RWPE2 (cell line): ENCODE data around the gene VTI1A.
A peak's percentile ranks its signal among the peaks of the same experiment; 100 is the strongest.
"Not testable (repeated sequence)": the region's sequence is repeated elsewhere in the genome, so short reads cannot be mapped to it uniquely, and the experiment has no call there.

Experiments used
- ATAC-seq: fragments of 200-7000 bp; cut with Tn5 transposase; 3 replicates; pipeline ENCODE4 v1.9.1; 2021; ENCODE audit warnings: low read depth
- DNase-seq: peaks from one replicate; pipeline ENCODE4 v3.0.0-alpha.2; 2020; ENCODE audit warnings: low spot score
- H3K27ac ChIP-seq: fragments of 450-650 bp; 2 replicates; pipeline ENCODE4 v1.5.1; 2017; ENCODE audit warnings: mild to moderate bottlenecking; ENCODE audit not compliant: poor library complexity, severe bottlenecking
- H3K27me3 ChIP-seq: fragments of 250-450 bp; sonication (Bioruptor Pico); 2 replicates; pipeline ENCODE4 v1.5.1; 2021; ENCODE audit warnings: mild to moderate bottlenecking, moderate library complexity; ENCODE audit not compliant: insufficient read depth, poor library complexity, severe bottlenecking
- H3K36me3 ChIP-seq: fragments of 250-450 bp; sonication (Bioruptor Pico); 2 replicates; pipeline ENCODE4 v1.5.1; 2020; ENCODE audit warnings: low read depth, mild to moderate bottlenecking, moderate library complexity
- H3K4me1 ChIP-seq: fragments of 250-450 bp; sonication (Bioruptor Pico); 2 replicates; pipeline ENCODE4 v1.5.1; 2021; ENCODE audit warnings: mild to moderate bottlenecking, moderate library complexity; ENCODE audit not compliant: insufficient read depth, poor library complexity, severe bottlenecking
- H3K4me3 ChIP-seq: fragments of 250-450 bp; sonication (Bioruptor Pico); 2 replicates; pipeline ENCODE4 v1.5.1; 2021; ENCODE audit warnings: mild to moderate bottlenecking, moderate library complexity; ENCODE audit not compliant: severe bottlenecking
- H3K9me3 ChIP-seq: fragments of 250-450 bp; sonication (Bioruptor Pico); 2 replicates; pipeline ENCODE4 v1.5.1; 2021; ENCODE audit warnings: mild to moderate bottlenecking, moderate library complexity; ENCODE audit not compliant: severe bottlenecking
- TF ChIP-seq, protein P1 (sequence below): fragments of 450-650 bp; IDR thresholded peaks from one replicate; pipeline ENCODE4 v1.5.1; 2017; ENCODE audit warnings: mild to moderate bottlenecking, moderate library complexity; ENCODE audit not compliant: poor library complexity, severe bottlenecking

The VTI1A gene

GRCh38 chr10:112461029-112461887 lies 14.2 kb downstream of the VTI1A start:
- H3K27ac ChIP-seq, result peak overlapping the region; percentile 13
- TF ChIP-seq, protein P1, sequence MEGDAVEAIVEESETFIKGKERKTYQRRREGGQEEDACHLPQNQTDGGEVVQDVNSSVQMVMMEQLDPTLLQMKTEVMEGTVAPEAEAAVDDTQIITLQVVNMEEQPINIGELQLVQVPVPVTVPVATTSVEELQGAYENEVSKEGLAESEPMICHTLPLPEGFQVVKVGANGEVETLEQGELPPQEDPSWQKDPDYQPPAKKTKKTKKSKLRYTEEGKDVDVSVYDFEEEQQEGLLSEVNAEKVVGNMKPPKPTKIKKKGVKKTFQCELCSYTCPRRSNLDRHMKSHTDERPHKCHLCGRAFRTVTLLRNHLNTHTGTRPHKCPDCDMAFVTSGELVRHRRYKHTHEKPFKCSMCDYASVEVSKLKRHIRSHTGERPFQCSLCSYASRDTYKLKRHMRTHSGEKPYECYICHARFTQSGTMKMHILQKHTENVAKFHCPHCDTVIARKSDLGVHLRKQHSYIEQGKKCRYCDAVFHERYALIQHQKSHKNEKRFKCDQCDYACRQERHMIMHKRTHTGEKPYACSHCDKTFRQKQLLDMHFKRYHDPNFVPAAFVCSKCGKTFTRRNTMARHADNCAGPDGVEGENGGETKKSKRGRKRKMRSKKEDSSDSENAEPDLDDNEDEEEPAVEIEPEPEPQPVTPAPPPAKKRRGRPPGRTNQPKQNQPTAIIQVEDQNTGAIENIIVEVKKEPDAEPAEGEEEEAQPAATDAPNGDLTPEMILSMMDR, result no peak
- peaks cover 14% of the 10 kb centered on the region for H3K4me1 ChIP-seq
- ATAC-seq (peak; percentile 88), DNase-seq (no peak)
- no peak overlapping the region for H3K4me3 ChIP-seq
- no peaks in the 10 kb centered on the region for H3K27me3 ChIP-seq
- H3K36me3 ChIP-seq, result peaks cover 33% of the 10 kb centered on the region
- no peaks in the 10 kb centered on the region for H3K9me3 ChIP-seq

DNA sequence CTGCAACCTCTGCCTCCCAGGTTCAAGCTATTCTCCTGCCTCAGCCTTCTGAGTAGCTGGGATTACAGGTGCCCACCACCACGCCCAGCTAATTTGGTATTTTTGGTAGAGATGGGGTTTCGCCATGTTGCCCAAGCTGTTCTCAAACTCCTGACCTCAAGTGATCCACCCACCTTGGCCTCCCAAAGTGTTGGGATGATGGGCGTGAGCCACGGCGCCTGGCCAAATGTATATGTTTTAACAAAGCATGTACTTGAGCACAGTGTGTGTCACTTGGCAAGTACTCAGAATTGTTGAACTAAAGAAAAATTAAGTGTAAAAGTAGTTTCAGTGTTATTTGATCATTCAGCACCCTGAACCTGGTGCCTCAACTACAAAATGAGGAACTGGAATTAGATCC lies 17.1 kb downstream of the VTI1A start:
- ATAC-seq, result not testable (repeated sequence)

GRCh38 chr10:112465299-112465883 lies 18.4 kb downstream of the VTI1A start:
- H3K27ac ChIP-seq, result no peak overlapping the region
- H3K4me3 ChIP-seq, result no peak overlapping the region
- H3K36me3 ChIP-seq, result peaks cover 52% of the 10 kb centered on the region
- no peaks in the 10 kb centered on the region for H3K27me3 ChIP-seq
- H3K4me1 ChIP-seq, result peaks cover 10% of the 10 kb centered on the region
- DNase-seq (no peak), ATAC-seq (no peak)
- TF ChIP-seq, protein P1, result no peak
- H3K9me3 ChIP-seq, result no peaks in the 10 kb centered on the region

More for the DNA sequence above, 17.1 kb downstream of the VTI1A start:
- not testable (repeated sequence) for H3K27ac ChIP-seq, H3K9me3 ChIP-seq, H3K4me3 ChIP-seq, DNase-seq, H3K27me3 ChIP-seq
- Histone ChIP-seq H3K36me3 (peaks cover 51% of the 10 kb centered on the region), H3K4me1 (peaks cover 14% of the 10 kb centered on the region)

DNA sequence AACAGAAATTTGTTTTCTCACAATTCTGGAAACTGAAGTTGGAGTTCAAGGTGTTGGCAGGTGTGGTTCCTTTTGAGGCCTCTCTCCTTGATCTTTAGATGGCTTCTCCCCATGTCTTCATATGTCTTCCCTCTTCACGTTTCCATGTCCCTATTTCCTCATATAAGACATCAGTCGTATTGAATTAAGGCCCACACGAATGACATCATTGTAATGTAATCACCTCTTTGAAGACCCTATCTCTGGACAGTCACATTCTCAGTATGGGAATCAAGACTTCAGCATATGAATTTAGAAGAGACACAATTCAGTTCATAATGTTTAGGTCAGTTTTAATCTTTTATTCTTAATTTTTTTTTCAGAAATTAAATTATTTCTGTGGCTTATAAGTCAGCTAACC lies 19.8 kb downstream of the VTI1A start:
- no peak overlapping the region for H3K27ac ChIP-seq
- ATAC-seq (no peak), DNase-seq (no peak)
- H3K9me3 ChIP-seq, result no peaks in the 10 kb centered on the region
- TF ChIP-seq, protein P1, result no peak
- H3K4me3 ChIP-seq, result no peak overlapping the region
- H3K27me3 ChIP-seq, result no peaks in the 10 kb centered on the region
- H3K4me1 ChIP-seq, result no peaks in the 10 kb centered on the region
- peaks cover 40% of the 10 kb centered on the region for H3K36me3 ChIP-seq

- no peak overlapping the region for H3K4me3 ChIP-seq
- H3K27me3 ChIP-seq, result no peaks in the 10 kb centered on the region
- no peaks in the 10 kb centered on the region for H3K4me1 ChIP-seq
- H3K9me3 ChIP-seq, result no peaks in the 10 kb centered on the region
- H3K27ac ChIP-seq, result no peak overlapping the region
- ATAC-seq (no peak), DNase-seq (no peak)
- peaks cover 43% of the 10 kb centered on the region for H3K36me3 ChIP-seq
- TF ChIP-seq, protein P1, result no peak
These were observed 20.6 kb downstream of the VTI1A start for GRCh38 chr10:112467541-112468075.
